Transverse colon (tissue), 3 donors: ENCODE results near the gene FBXL15.

Experiments
- POLR2A ChIP-seq: fragments of 450-650 bp; IDR thresholded peaks from one replicate; pipeline ENCODE4 v1.6.1; 2016; ENCODE audit warnings: antibody characterized with exemption, mild to moderate bottlenecking, moderate library complexity
- TF ChIP-seq, protein P1 (sequence below), 5 experiments: fragments of 200-600 bp in 3 of 5; fragments of 450-650 bp in 2 of 5; sonication (generic) in 3 of 5; IDR thresholded peaks; 1 replicate in 2 of 5; 2 replicates in 3 of 5; pipeline ENCODE4 v1.5.1; 2016 to 2017; ENCODE audit warnings: antibody characterized with exemption in 5 of 5, inconsistent platforms in 3 of 5, mild to moderate bottlenecking in 2 of 5, moderate library complexity in 1 of 5

DNA sequence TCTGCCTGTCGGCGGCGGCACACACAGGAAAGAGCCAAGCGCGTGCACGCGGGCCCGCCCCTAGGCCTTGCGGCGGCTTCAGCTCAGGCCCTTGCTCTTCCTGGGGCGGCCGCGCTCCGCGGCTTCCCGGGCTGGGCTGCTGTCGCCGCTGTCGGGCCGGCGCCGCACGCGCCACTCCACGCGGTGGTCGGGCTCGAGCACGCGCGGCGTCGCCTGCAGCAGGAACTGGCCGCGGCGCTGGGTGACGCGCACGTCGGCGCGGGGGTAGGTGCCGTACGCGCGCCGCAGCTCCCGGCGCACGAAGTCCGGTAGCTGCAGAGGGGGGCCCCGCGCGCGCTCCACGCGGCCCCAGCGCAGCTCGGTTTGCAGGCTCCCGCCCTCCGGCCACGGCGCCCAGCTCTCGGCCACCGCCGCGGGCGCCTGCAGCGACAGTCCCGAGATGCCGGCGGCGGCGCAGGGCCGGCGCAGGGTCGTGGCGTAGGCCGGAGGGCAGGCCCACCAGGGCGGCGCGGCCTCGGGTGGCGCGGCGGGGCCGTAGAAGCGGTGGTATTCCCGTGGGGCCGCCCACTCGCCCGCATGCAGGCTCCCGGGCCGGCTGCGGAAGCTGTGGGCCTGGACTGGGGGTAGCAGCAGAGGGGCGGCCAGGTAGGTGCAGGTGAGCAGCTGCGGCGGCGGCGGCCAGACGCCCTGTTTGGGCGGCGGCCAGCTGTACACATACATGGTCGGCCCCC is 29.9 kb downstream of the FBXL15 start:
- TF ChIP-seq, protein P1, sequence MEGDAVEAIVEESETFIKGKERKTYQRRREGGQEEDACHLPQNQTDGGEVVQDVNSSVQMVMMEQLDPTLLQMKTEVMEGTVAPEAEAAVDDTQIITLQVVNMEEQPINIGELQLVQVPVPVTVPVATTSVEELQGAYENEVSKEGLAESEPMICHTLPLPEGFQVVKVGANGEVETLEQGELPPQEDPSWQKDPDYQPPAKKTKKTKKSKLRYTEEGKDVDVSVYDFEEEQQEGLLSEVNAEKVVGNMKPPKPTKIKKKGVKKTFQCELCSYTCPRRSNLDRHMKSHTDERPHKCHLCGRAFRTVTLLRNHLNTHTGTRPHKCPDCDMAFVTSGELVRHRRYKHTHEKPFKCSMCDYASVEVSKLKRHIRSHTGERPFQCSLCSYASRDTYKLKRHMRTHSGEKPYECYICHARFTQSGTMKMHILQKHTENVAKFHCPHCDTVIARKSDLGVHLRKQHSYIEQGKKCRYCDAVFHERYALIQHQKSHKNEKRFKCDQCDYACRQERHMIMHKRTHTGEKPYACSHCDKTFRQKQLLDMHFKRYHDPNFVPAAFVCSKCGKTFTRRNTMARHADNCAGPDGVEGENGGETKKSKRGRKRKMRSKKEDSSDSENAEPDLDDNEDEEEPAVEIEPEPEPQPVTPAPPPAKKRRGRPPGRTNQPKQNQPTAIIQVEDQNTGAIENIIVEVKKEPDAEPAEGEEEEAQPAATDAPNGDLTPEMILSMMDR (IDR thresholded peaks at IDR 0.05), result no peak
- no peak for TF ChIP-seq POLR2A
